ENCODE data around the gene PRDM10.

Gene PRDM10

GRCh38 chr11:129922674-129923073 is 80.0 kb downstream of the PRDM10 start:
- DNase-seq (ENCODE audit: low spot score in 2 of 2) = no peak
- no peaks in the 10 kb centered on the region for H3K27me3 ChIP-seq (ENCODE audit: low read depth)
- in situ Hi-C loops (cut with MboI; ENCODE audit: low sequenced_read_pairs) = no loop called here
- no peaks in the 10 kb centered on the region for H3K4me1 ChIP-seq
- H3K4me3 ChIP-seq = no peak overlapping the region
- H3K36me3 ChIP-seq (replicated peaks) = peaks cover 10% of the 10 kb centered on the region
- H3K9me3 ChIP-seq = no peaks in the 10 kb centered on the region

- DNase-seq (ENCODE audit: low spot score in 2 of 2) = no peak
- in situ Hi-C loops (cut with MboI; ENCODE audit: low sequenced_read_pairs) = no loop called here
- H3K27me3 ChIP-seq (ENCODE audit: low read depth) = no peaks in the 10 kb centered on the region
- H3K4me3 ChIP-seq = no peak overlapping the region
- peaks cover 24% of the 10 kb centered on the region for H3K36me3 ChIP-seq (replicated peaks)
- no peaks in the 10 kb centered on the region for H3K4me1 ChIP-seq
- no peaks in the 10 kb centered on the region for H3K9me3 ChIP-seq
These were observed 84.3 kb downstream of the PRDM10 start for GRCh38 chr11:129918361-129918760.

- Histone ChIP-seq H3K27me3 (ENCODE audit: low read depth) (no peaks in the 10 kb centered on the region), H3K9me3 (no peaks in the 10 kb centered on the region), H3K36me3 (replicated peaks) (peaks cover 21% of the 10 kb centered on the region), H3K4me1 (no peaks in the 10 kb centered on the region), H3K4me3 (no peak overlapping the region)
- in situ Hi-C loops (cut with MboI; ENCODE audit: low sequenced_read_pairs) = no loop called here
- DNase-seq (ENCODE audit: low spot score in 2 of 2) = no peak
These were observed 85.4 kb downstream of the PRDM10 start for GRCh38 chr11:129917231-129917630.

- no peaks in the 10 kb centered on the region for H3K4me1 ChIP-seq
- in situ Hi-C loops (cut with MboI; ENCODE audit: low sequenced_read_pairs) = no loop called here
- H3K9me3 ChIP-seq = no peaks in the 10 kb centered on the region
- H3K36me3 ChIP-seq (replicated peaks) = peaks cover 18% of the 10 kb centered on the region
- H3K4me3 ChIP-seq = no peak overlapping the region
- no peak for DNase-seq (ENCODE audit: low spot score in 2 of 2)
- no peaks in the 10 kb centered on the region for H3K27me3 ChIP-seq (ENCODE audit: low read depth)
These were observed 91.3 kb downstream of the PRDM10 start for GRCh38 chr11:129911298-129911697.

GRCh38 chr11:129910360-129910759 is 92.3 kb downstream of the PRDM10 start:
- in situ Hi-C loops (cut with MboI; ENCODE audit: low sequenced_read_pairs) = no loop called here
- H3K4me3 ChIP-seq = no peak overlapping the region
- H3K27me3 ChIP-seq (ENCODE audit: low read depth) = no peaks in the 10 kb centered on the region
- H3K36me3 ChIP-seq (replicated peaks) = peaks cover 14% of the 10 kb centered on the region
- no peaks in the 10 kb centered on the region for H3K9me3 ChIP-seq
- H3K4me1 ChIP-seq = no peaks in the 10 kb centered on the region
- no peak for DNase-seq (ENCODE audit: low spot score in 2 of 2)

GRCh38 chr11:129905402-129905801 is 97.2 kb downstream of the PRDM10 start:
- Histone ChIP-seq H3K27me3 (ENCODE audit: low read depth) (no peaks in the 10 kb centered on the region), H3K4me1 (no peaks in the 10 kb centered on the region), H3K9me3 (no peaks in the 10 kb centered on the region), H3K36me3 (replicated peaks) (peaks cover 14% of the 10 kb centered on the region), H3K4me3 (no peak overlapping the region)
- DNase-seq (ENCODE audit: low spot score in 2 of 2) = no peak
- in situ Hi-C loops (cut with MboI; ENCODE audit: low sequenced_read_pairs) = no loop called here

GRCh38 chr11:129896062-129896461 is 106.6 kb downstream of the PRDM10 start:
- Histone ChIP-seq H3K36me3 (replicated peaks) (peaks cover 19% of the 10 kb centered on the region), H3K4me3 (peak overlapping the region; percentile 77), H3K4me1 (peaks cover 15% of the 10 kb centered on the region), H3K27me3 (ENCODE audit: low read depth) (no peaks in the 10 kb centered on the region), H3K9me3 (no peaks in the 10 kb centered on the region)
- DNase-seq (ENCODE audit: low spot score in 2 of 2) = no peak
- in situ Hi-C loops (cut with MboI; ENCODE audit: low sequenced_read_pairs) = no loop called here

- in situ Hi-C loops (cut with MboI; ENCODE audit: low sequenced_read_pairs) = no loop called here
- H3K9me3 ChIP-seq = no peaks in the 10 kb centered on the region
These were observed 107.3 kb downstream of the PRDM10 start, which contains the start of gene NFRKB for GRCh38 chr11:129895126-129896041. NFRKB (minus strand) TSS chr11:129895578; CDS start chr11:129892849, 2,729 bp downstream.

GRCh38 chr11:129894278-129895125 is 108.1 kb downstream of the PRDM10 start:
- DNase-seq (ENCODE audit: low spot score in 2 of 2) = no peak
- Histone ChIP-seq H3K9me3 (no peaks in the 10 kb centered on the region), H3K27me3 (ENCODE audit: low read depth) (no peaks in the 10 kb centered on the region), H3K4me1 (peaks cover 15% of the 10 kb centered on the region), H3K36me3 (replicated peaks) (peaks cover 31% of the 10 kb centered on the region), H3K4me3 (peak overlapping the region; percentile 77)
- in situ Hi-C loops (cut with MboI; ENCODE audit: low sequenced_read_pairs) = no loop called here

More at GRCh38 chr11:129895126-129896041, 107.3 kb downstream of the PRDM10 start, which contains the start of gene NFRKB:
- H3K4me3 ChIP-seq = peak within 1 kb of the TSS; percentile 77
- no peaks in the 10 kb centered on the region for H3K27me3 ChIP-seq (ENCODE audit: low read depth)
- peak; percentile 77 to 91 for DNase-seq (ENCODE audit: low spot score in 2 of 2)
- H3K36me3 ChIP-seq (replicated peaks) = peaks cover 26% of the 10 kb centered on the region
- H3K4me1 ChIP-seq = peaks cover 15% of the 10 kb centered on the region

GRCh38 chr11:129888451-129888850 is 114.2 kb downstream of the PRDM10 start:
- H3K4me3 ChIP-seq = no peak overlapping the region
- no peak for DNase-seq (ENCODE audit: low spot score in 2 of 2)
- in situ Hi-C loops (cut with MboI; ENCODE audit: low sequenced_read_pairs) = no loop called here
- no peaks in the 10 kb centered on the region for H3K9me3 ChIP-seq
- no peaks in the 10 kb centered on the region for H3K4me1 ChIP-seq
- peaks cover 92% of the 10 kb centered on the region for H3K36me3 ChIP-seq (replicated peaks)
- no peaks in the 10 kb centered on the region for H3K27me3 ChIP-seq (ENCODE audit: low read depth)

- H3K36me3 ChIP-seq (replicated peaks) = peaks cover 97% of the 10 kb centered on the region
- in situ Hi-C loops (cut with MboI; ENCODE audit: low sequenced_read_pairs) = no loop called here
- no peak for DNase-seq (ENCODE audit: low spot score in 2 of 2)
- H3K9me3 ChIP-seq = no peaks in the 10 kb centered on the region
- H3K4me3 ChIP-seq = no peak overlapping the region
- no peaks in the 10 kb centered on the region for H3K27me3 ChIP-seq (ENCODE audit: low read depth)
- no peaks in the 10 kb centered on the region for H3K4me1 ChIP-seq
These were observed 117.3 kb downstream of the PRDM10 start for GRCh38 chr11:129885381-129885780.

GRCh38 chr11:129884581-129884980 is 118.1 kb downstream of the PRDM10 start:
- Histone ChIP-seq H3K4me1 (no peaks in the 10 kb centered on the region), H3K27me3 (ENCODE audit: low read depth) (no peaks in the 10 kb centered on the region), H3K36me3 (replicated peaks) (peaks cover 100% of the 10 kb centered on the region), H3K4me3 (no peak overlapping the region), H3K9me3 (no peaks in the 10 kb centered on the region)
- DNase-seq (ENCODE audit: low spot score in 2 of 2) = no peak
- in situ Hi-C loops (cut with MboI; ENCODE audit: low sequenced_read_pairs) = no loop called here

- H3K36me3 ChIP-seq (replicated peaks) = peaks cover 98% of the 10 kb centered on the region
- no peaks in the 10 kb centered on the region for H3K4me1 ChIP-seq
- peak in 1 of 2 experiments; percentile 68 for DNase-seq (ENCODE audit: low spot score in 2 of 2)
- no peaks in the 10 kb centered on the region for H3K9me3 ChIP-seq
- no peaks in the 10 kb centered on the region for H3K27me3 ChIP-seq (ENCODE audit: low read depth)
- in situ Hi-C loops (cut with MboI; ENCODE audit: low sequenced_read_pairs) = no loop called here
- no peak overlapping the region for H3K4me3 ChIP-seq
These were observed 121.0 kb downstream of the PRDM10 start for GRCh38 chr11:129881570-129882170.
